GM19463 (cell line): ENCODE data around the gene ZC2HC1C.

ENCODE experiments used
- ATAC-seq: cut with Tn5 transposase; IDR thresholded peaks from one replicate; pipeline ENCODE4 v1.9.1; 2021; ENCODE audit warnings: mild to moderate bottlenecking, moderate library complexity; ENCODE audit not compliant: unreplicated experiment

ZC2HC1C gene

DNA sequence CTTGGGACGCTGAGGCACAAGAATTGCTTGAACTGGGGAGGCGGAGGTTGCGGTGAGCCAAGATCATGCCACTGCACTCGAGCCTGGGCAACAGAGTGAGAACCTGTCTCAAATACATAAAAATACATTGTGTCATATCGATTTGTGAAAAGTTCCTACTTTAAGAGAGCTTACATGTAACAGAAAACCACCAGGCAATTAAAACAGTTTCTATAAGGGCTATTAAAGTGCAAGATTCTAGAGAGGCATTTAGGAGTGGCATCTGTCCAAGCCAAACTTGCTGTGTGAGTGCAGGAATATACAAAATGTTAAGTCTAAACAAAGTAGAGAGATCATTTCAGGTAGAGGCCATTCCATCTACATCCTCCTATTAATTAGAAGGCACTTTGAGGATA lies 59.2 kb downstream of the ZC2HC1C start:
- ATAC-seq, result no peak
